Stimulated activated CD4-positive, alpha-beta T cell treated with anti-CD3 and anti-CD28 coated beads, Interleukin-15, amount 100 ng/mL, for 24 hours (primary cell): ENCODE results near the gene TMPRSS6.
"Not testable (repeated sequence)": the region's sequence is repeated elsewhere in the genome, so short reads cannot be mapped to it uniquely, and the experiment has no call there.

Source experiments
- DNase-seq: peaks from one replicate; pipeline ENCODE4 v3.0.0-alpha.2; 2020

Gene TMPRSS6

DNA sequence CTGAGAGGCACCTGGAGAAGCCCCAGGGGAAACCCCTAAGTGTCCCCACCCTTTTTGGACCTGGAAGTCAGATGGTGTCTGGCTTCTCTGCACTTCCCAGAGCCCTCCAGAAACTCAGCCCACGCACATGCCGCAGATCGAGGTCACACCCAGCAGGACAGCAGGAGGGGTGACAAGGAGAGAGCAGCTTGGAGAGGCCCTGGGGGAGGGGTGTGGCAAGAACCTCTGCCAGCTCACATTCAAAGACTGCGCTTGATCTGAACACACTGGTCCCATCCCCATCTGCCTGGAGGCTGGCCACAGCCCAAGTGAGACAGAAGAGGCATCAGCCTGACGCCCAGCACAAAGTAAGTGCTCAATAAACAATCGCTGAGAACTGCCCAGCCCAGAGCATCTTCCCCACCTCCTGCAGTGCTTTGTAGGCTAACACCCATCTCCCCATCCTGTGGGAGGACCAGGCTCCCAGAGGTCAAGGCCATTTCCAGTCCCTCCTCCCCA lies 21.4 kb downstream of the TMPRSS6 start:
- peak; percentile 73 for DNase-seq

- DNase-seq: no peak
Measured at GRCh38 chr22:37086184-37086583, 23.3 kb downstream of the TMPRSS6 start.

DNA sequence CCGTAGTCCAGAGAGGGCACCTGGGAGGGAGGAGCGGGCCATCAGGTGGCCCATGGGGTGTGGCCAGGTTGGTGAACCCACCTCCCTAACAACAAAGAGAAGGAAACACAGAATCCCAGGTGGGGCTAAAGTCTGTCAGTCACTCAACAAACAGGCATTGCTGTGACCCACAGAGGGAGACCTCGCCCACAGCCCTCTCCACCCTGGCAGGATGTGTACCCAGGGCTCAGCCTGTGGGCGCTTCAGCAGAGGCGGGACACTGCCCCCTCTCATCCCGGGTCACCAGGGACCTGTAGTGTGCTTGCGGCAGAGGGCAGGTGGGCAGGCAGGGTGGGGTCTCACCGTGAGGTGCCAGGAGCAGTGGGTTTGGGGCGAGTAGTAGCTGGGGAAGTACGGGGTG lies 25.1 kb downstream of the TMPRSS6 start:
- no peak for DNase-seq

DNA sequence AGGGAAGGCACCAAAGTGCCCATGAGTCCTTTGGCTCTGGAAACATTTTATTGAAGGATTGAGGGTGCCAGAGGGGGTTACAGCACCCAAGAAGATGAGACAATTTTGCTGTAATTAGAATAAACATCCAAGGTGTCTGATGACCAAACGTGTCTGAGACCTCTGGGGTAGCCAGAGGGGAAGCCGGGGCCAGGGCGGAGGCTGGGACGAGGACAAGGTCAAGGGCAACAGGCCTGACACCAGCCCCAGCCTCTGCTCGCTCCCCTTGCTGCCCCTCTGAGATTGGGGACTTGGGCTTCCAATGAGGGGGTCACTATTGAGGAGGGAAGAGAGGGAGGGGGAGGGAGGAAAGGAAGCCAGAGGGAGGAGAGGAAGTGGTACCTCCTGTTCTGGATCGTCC lies 25.6 kb downstream of the TMPRSS6 start:
- DNase-seq: no peak

GRCh38 chr22:37082251-37082873 lies 27.2 kb downstream of the TMPRSS6 start:
- peak; percentile 62 for DNase-seq

DNA sequence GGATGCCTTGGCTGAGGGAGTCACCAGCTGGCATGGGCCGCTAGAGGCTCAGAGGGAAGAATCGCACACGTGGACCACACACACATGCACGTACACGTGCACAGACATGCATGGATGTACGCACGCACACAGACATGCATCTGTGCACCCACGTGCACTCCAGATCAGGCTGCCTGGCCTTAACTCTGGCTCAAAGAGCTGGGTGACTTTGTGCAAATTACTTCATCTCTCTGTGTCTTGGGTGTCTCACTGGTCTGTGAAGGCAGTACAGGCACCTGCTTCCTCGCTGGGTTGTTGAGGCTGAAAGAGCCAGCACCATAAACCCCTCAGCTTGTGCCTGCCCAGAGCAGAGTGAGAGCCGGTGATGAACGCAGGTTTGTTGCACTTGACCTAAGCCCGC lies 28.7 kb downstream of the TMPRSS6 start:
- no peak for DNase-seq

GRCh38 chr22:37080438-37080837 lies 29.1 kb downstream of the TMPRSS6 start:
- DNase-seq: no peak

DNA sequence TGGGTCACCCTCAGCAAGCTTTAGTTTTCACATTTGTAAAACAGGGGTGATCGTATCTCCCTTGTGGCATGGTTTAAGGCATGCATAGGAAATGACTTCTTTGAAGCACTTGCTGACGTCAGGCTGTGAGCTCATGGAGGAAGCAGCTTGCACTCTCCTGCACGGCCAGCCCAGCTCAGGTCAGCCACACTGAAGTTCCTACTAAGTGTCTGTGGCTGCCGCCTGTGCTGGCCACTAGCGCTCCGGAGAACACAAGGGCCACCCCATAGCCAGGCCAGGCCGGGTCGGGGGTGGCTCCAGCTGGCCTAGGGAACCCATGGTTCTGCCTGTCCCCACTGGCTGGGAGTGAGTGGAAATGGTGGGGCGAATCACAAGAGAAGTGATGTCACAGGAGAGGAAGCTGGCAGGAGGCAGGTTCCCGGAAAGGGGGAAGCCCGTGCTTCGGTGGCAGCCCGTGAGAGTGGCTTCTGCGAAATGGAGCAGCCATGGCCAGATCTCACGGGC lies 29.8 kb downstream of the TMPRSS6 start:
- peak; percentile 88 for DNase-seq

- no peak for DNase-seq
Measured at GRCh38 chr22:37079158-37079557, 30.4 kb downstream of the TMPRSS6 start.

DNA sequence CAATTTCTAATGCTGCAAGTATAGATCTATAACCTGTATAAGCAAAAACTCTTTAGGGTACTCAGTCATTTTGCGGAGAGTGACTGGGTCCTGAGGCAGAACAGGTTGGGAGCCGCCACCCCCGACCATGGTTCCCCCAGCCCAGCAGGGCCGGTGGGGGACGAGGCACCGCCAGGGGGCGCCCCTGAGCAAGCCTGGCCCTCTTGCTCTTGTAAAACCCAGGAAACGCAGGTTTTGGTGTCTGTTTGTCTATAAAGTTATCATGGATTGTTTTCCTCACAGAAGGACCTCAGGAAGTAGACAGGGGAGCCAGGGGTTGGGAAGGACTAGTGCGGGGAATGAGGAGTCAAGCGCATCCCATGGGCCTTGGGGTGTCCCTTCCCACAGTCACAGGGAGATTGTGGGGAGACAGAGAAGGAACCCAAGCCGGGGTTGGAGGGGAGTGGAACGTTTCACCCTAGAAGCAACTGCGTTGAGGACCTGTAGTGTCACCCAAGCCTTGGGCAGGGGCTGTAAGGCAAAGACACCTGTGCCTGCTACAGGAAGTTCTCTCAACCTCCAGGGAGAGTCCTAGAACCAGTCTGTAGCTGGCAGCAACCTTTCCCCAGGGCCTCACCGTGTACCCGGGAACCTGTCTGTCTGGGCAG lies 31.6 kb downstream of the TMPRSS6 start:
- DNase-seq: peak; percentile 91

- DNase-seq: no peak
Measured at GRCh38 chr22:37075822-37076433, 33.6 kb downstream of the TMPRSS6 start.

DNA sequence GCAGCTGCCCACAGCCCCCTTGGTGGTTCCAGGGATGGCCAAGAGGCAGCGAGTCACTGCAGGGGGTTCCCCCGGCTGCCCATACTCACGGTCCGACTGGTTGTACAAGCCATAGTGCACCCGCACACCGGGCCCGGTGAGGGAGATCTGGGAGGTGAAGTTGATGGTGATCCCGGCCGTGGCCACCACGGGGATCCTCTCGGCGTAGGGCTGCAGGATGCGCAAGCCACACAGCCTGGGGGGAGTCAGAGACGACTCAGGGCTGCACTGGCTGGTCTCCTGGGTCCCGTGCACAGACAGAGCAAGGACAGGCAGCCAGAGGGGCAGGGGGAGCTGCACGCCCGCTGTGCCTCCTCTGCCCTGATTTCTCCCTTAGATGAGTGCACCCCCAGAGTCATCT lies 34.5 kb downstream of the TMPRSS6 start:
- no peak for DNase-seq

DNA sequence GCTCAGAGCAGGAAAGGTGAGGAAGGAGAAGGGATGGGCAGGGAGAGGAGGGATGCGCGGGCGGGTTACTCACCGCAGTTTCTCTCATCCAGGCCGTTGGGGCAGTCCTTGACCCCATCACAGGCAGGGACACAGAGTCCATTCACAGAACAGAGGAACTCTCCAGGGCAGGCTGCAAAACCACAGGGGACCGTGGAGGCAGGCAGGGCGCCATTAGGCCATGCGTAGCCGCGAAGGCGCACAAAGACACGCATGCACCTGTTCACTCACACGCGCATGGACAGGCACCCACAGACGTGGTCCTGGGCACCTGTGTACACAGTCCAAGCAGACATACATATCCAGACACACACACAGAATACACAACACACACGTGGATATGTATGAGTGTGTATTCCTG lies 35.0 kb downstream of the TMPRSS6 start:
- DNase-seq: no peak

DNA sequence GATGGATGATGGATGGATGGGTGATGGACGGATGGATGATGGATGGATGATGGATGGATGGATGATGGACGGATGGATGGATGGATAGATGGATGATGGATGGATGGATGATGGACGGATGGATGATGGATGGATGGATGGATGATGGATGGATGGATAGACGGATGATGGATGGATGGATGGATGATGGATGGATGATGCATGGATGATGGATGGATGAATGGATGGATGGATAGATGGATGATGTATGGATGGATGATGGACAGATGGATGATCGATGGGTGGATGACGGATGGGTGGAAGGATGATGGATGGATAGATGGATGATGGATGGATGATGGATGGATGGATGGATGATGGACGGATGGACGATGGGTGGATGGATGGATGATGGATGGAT lies 36.8 kb downstream of the TMPRSS6 start:
- DNase-seq: no peak

DNA sequence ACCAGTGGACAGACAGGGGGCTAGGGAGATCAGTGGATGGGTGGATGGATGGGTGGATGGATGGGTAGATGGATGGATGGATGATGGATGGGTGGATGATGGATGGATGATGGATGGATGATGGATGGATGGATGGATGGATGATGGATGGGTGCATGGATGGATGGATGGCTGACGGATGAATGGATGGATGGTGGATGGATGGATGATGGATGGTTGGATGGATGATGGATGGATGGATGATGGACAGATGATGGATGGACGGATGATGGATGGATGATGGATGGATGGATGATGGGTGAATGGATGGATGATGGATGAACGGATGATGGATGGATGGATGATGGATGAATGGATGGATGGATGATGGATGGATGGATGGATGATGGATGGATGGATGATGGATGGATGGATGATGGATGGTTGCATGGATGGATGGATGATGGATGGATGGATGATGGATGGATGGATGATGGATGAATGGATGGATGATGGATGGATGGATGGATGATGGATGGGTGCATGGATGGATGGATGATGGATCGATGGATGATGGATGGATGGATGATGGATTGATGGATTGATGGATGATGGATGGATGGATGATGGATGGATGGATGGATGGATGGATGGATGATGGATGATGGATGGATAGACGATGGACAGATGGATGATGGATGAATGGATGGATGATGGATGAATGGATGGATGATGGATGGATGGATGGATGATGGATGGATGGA lies 37.5 kb downstream of the TMPRSS6 start:
- not testable (repeated sequence) for DNase-seq

DNA sequence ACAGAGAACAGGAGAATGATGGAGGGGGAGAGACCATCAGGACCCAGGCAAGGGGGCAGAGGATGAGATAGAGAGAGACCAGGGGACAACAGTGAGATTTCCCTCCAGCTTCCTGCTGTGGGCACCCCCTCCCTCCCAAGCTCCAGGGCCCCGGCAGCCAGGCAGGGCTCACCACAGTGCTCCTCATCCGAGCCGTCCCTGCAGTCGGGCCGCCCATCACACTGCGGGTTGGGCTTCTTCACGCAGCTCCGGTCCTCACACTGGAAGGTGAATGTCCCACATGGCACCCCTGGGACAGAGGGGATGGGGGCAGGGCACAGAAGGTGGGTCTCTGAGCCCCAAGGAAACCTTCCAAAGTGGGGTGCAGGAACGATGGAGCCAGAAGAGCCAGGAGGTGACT lies 38.8 kb downstream of the TMPRSS6 start:
- DNase-seq: no peak

DNA sequence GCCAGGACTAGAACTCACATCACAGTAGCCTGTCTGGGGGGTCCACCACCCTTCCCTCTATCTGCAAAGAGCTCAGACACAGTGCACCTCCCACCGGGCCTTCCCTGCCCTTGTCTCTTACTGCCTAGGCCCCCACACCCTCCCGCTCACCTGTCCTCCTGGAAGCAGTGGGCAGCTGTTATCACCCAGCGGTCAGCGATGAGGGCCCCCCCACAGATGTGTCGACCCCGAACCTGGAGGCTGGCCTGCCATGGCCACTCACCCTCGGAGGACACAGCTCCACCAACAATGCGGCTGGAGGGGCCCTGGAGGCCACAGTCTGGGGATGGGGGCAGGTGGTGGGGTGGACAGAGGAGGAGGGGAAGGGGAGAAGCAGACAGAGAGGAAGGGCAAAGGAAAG lies 39.2 kb downstream of the TMPRSS6 start:
- DNase-seq: no peak

DNA sequence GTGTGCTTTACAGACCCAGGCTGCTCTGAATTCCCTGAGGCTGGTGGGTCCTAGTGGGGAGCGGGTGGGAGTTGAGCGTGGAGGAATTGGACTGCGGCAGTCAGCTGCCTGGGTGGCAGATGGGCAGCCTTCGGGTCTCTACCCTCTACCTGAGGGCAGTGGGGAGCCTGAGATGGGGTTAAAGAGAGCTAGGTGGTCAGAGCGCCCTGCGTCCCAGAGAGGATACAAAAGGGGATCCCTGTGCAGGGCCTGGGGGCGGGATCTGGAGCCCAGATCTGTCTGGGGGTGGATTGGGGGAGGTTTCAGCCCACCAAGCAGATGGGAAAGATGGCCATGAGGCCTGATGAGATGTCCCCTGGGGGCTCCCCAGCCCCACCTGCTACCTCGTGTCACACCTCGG lies 39.8 kb downstream of the TMPRSS6 start:
- no peak for DNase-seq

- no peak for DNase-seq
Measured at GRCh38 chr22:37069319-37069718, 40.2 kb downstream of the TMPRSS6 start.

DNA sequence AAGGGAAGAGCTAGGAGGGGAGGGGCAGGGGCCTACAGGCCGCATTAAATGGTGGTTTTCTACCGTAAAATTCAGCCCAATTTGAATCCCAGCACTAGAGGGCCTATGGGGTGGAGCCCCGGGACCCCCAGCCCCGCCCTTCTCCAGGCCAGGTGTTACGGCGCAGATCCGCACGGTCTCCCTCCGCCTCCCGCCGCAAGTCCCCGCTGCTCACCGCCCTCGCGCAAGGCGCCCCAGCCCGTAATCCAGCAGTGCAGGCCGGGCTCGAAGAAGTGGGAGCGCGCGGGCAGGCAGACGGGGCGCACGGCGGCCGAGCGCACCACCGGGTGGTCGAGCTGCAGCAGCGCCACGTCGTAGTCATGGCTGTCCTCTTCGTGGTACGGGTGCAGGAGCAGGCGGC lies 40.7 kb downstream of the TMPRSS6 start:
- peak; percentile 27 for DNase-seq

DNA sequence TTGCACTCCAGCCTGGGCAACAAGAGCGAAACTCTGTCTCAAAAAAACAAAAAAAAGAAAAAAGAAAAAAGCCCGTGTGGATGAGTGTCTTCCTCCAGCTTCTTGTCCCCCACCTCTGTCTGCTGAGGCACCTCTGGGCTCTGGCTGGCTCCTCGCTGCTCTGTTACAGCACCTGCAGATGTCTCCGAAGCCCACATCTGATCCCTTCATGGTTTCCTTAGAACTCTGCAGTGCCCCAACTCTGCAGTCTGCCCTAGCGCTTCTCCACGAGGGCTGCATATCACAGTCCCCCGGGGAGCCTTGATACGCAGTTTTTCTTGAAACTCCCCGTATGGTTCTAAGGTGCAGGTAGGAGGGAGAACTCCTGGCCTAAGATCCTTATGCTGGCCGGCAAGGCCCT lies 42.1 kb downstream of the TMPRSS6 start:
- no peak for DNase-seq

- no peak for DNase-seq
Measured at GRCh38 chr22:37065961-37066360, 43.6 kb downstream of the TMPRSS6 start.

- DNase-seq: no peak
Measured at GRCh38 chr22:37065180-37065579, 44.3 kb downstream of the TMPRSS6 start.

DNA sequence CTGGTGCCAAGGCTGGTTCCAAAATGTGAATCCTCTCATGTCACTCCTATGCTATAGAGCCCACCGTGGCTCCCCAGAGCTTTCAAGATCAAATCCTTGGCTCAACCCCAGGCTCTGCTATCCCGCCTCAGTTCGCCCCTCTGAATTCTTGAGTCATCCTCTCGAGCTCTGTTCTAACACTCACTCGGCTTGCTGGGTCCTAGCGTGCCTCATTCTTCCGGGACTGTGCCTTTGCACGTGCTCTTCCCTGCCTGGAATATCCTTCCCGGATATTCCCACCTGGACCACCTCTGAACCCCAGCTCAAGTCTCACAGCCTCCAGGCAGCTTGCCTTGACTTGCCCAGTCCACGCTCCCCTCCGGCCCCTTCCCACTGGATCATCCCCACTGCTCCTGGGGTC lies 45.0 kb downstream of the TMPRSS6 start:
- no peak for DNase-seq
